Lower lobe of right lung (tissue), 2 donors: ENCODE results near the gene FUBP1. TPM values are rescaled to one million over a fixed set of nuclear protein-coding genes. Genes with fewer than 3 reads are reported as not detected.
"Not testable (repeated sequence)": the region's sequence is repeated elsewhere in the genome, so short reads cannot be mapped to it uniquely, and the experiment has no call there.

Experiments used
- ATAC-seq, 2 donors: fragments of 200-7000 bp; cut with Tn5 transposase; one replicate each; pipeline ENCODE4 v1.9.1; 2020 to 2022; ENCODE audit warnings: mild to moderate bottlenecking in 2 of 2, moderate library complexity in 2 of 2
- DNase-seq: peaks from one replicate; pipeline ENCODE4 v3.0.0-alpha.2; 2020
- H3K27ac ChIP-seq: fragments of 200-600 bp; one replicate; pipeline ENCODE4 v1.8.0; 2022
- H3K27me3 ChIP-seq: fragments of 200-600 bp; one replicate; pipeline ENCODE4 v1.8.0; 2022; ENCODE audit warnings: low read depth
- H3K36me3 ChIP-seq: fragments of 200-600 bp; one replicate; pipeline ENCODE4 v1.8.0; 2022; ENCODE audit warnings: mild to moderate bottlenecking
- H3K4me1 ChIP-seq: fragments of 200-600 bp; one replicate; pipeline ENCODE4 v1.8.0; 2022
- H3K4me3 ChIP-seq: fragments of 200-600 bp; one replicate; pipeline ENCODE4 v1.8.0; 2022; ENCODE audit warnings: mild to moderate bottlenecking
- H3K9me3 ChIP-seq: fragments of 200-600 bp; one replicate; pipeline ENCODE4 v1.8.0; 2022
- CTCF ChIP-seq: fragments of 200-600 bp; IDR thresholded peaks from one replicate; pipeline ENCODE4 v1.8.0; 2022; ENCODE audit warnings: antibody characterized with exemption, mild to moderate bottlenecking
- intact Hi-C: fragments of 100-400 bp; cut with DNase I; formaldehyde crosslinking; loops from one replicate; pipeline ENCODE4 v1.11.0; 2022
- long read RNA-seq: library from polyadenylated mRNA; unstranded; transcript quantifications from one replicate; pipeline ENCODE4 v2.0.0, GENCODE V29; 2021
- total RNA-seq: library from RNA; stranded (reverse); fragmentation: NEBNext Ultra II Directional; extraction: Animal tissue kit (Norgen Biotek cat#: 25700); gene quantifications from one replicate; pipeline ENCODE4 v1.2.1, GENCODE V29; 2021
- donor health status: DM: no; HTN: yes; CAD: no; lungs with severe emphysema.

FUBP1 gene
- total RNA-seq: 96.6 TPM
- long read RNA-seq, transcript FUBP1-203 (20 exons, 2,378 nt): major isoform, 10 of 46 reads
- long read RNA-seq, partial matches to known transcripts: 11 of 46 reads
- long read RNA-seq, other reads (novel, unspliced or antisense): 25 of 46 reads

- DNase-seq (peak; percentile 93), ATAC-seq (peak; percentile 96 to 97)
- Histone ChIP-seq H3K9me3 (no peaks in the 10 kb centered on the region), H3K36me3 (no peaks in the 10 kb centered on the region), H3K4me1 (peaks cover 46% of the 10 kb centered on the region), H3K4me3 (peak within 1 kb of the TSS; percentile 76), H3K27me3 (no peaks in the 10 kb centered on the region), H3K27ac (peak within 1 kb of the TSS; percentile 96)
- intact Hi-C loops: no loop called here
- peak; percentile 84 for TF ChIP-seq CTCF
Measured at GRCh38 chr1:77978969-77979876, at the start of gene FUBP1. TSS of gene FUBP1 (minus strand) at chr1:77979072. CDS start at chr1:77979004, 68 bp downstream.

GRCh38 chr1:78021134-78021533, 42.3 kb upstream of the FUBP1 start:
- H3K36me3 ChIP-seq, ATAC-seq, H3K4me1 ChIP-seq, H3K27ac ChIP-seq, intact Hi-C loops, H3K4me3 ChIP-seq, DNase-seq, H3K9me3 ChIP-seq, H3K27me3 ChIP-seq: not testable (repeated sequence)

GRCh38 chr1:78019024-78019423, 40.2 kb upstream of the FUBP1 start:
- H3K9me3 ChIP-seq: no peaks in the 10 kb centered on the region
- no peaks in the 10 kb centered on the region for H3K27me3 ChIP-seq
- H3K4me3 ChIP-seq: no peak overlapping the region
- no peaks in the 10 kb centered on the region for H3K4me1 ChIP-seq
- H3K36me3 ChIP-seq: peaks cover 20% of the 10 kb centered on the region
- ATAC-seq (no peak), DNase-seq (no peak)
- TF ChIP-seq CTCF: no peak
- no peak overlapping the region for H3K27ac ChIP-seq
- intact Hi-C loops: no loop called here

GRCh38 chr1:78015148-78015547, 36.3 kb upstream of the FUBP1 start:
- intact Hi-C loops: no loop called here
- TF ChIP-seq CTCF: no peak

GRCh38 chr1:78011050-78011449, 32.2 kb upstream of the FUBP1 start:
- TF ChIP-seq CTCF: no peak
- no peaks in the 10 kb centered on the region for H3K27me3 ChIP-seq
- H3K4me3 ChIP-seq: no peak overlapping the region
- intact Hi-C loops: no loop called here
- peaks cover 23% of the 10 kb centered on the region for H3K36me3 ChIP-seq
- no peak overlapping the region for H3K27ac ChIP-seq
- no peaks in the 10 kb centered on the region for H3K4me1 ChIP-seq
- no peak for ATAC-seq
- DNase-seq: no peak
- H3K9me3 ChIP-seq: no peaks in the 10 kb centered on the region

More at GRCh38 chr1:78015148-78015547, 36.3 kb upstream of the FUBP1 start:
- H3K4me1 ChIP-seq: no peaks in the 10 kb centered on the region
- no peak for DNase-seq
- peaks cover 31% of the 10 kb centered on the region for H3K36me3 ChIP-seq
- no peak for ATAC-seq
- H3K4me3 ChIP-seq: no peak overlapping the region
- no peak overlapping the region for H3K27ac ChIP-seq
- no peaks in the 10 kb centered on the region for H3K27me3 ChIP-seq
- H3K9me3 ChIP-seq: no peaks in the 10 kb centered on the region

- Histone ChIP-seq H3K4me3 (no peak overlapping the region), H3K27ac (no peak overlapping the region), H3K9me3 (no peaks in the 10 kb centered on the region), H3K36me3 (peaks cover 19% of the 10 kb centered on the region), H3K27me3 (no peaks in the 10 kb centered on the region), H3K4me1 (no peaks in the 10 kb centered on the region)
- no peak for ATAC-seq
- no peak for TF ChIP-seq CTCF
- intact Hi-C loops: no loop called here
- no peak for DNase-seq
Measured at GRCh38 chr1:78009836-78010235, 31.0 kb upstream of the FUBP1 start.
